GM23338 (cell line): ENCODE measurements around the gene ARHGAP32. TPM values are rescaled to one million over a fixed set of nuclear protein-coding genes. Genes with fewer than 3 reads are reported as not detected.

Experiments
- EZH2phosphoT487 ChIP-seq: fragments of 200-600 bp; sonication (generic); IDR thresholded peaks from one replicate; pipeline ENCODE4 v1.8.1; 2018; ENCODE audit warnings: antibody characterized with exemption; ENCODE audit not compliant: unreplicated experiment
- JUNB ChIP-seq: IDR thresholded peaks from one replicate; pipeline ENCODE4 v1.6.1; 2016; ENCODE audit warnings: antibody characterized with exemption; ENCODE audit not compliant: unreplicated experiment
- NANOG ChIP-seq: IDR thresholded peaks from 2 replicates; pipeline ENCODE4 v1.6.1; 2016; ENCODE audit warnings: antibody characterized with exemption, borderline replicate concordance
- STAT1 ChIP-seq: IDR thresholded peaks from one replicate; pipeline ENCODE4 v1.6.1; 2016; ENCODE audit warnings: antibody characterized with exemption; ENCODE audit not compliant: unreplicated experiment
- ZNF114 ChIP-seq: fragments of 250-450 bp; sonication (Bioruptor Pico); IDR thresholded peaks from 2 replicates; pipeline ENCODE4 v1.5.0; 2020; ENCODE audit warnings: mild to moderate bottlenecking, moderate library complexity
- ZNF331 ChIP-seq: fragments of 250-450 bp; sonication (Bioruptor Pico); IDR thresholded peaks from 2 replicates; pipeline ENCODE4 v1.5.0; 2020; ENCODE audit warnings: low read depth, mild to moderate bottlenecking, moderate library complexity
- ZNF462 ChIP-seq: fragments of 250-450 bp; sonication (Bioruptor Pico); IDR thresholded peaks from 2 replicates; pipeline ENCODE4 v1.5.0; 2020; ENCODE audit warnings: mild to moderate bottlenecking, moderate library complexity
- polyA plus RNA-seq: library from polyadenylated mRNA; unstranded; fragments of >200 nt; fragmentation: Nextera tagmentation; extraction: Ambion mirVana; gene quantifications from 2 replicates; pipeline ENCODE4 v1.2.1, GENCODE V29; 2016
- total RNA-seq: library from RNA; depleted of rRNA; stranded (reverse); fragments of >200 nt; shearing (Covaris generic); gene quantifications from 2 replicates; pipeline ENCODE4 v1.2.3, GENCODE V29; 2014
- TF ChIP-seq, protein P1 (sequence below): IDR thresholded peaks from 2 replicates; pipeline ENCODE4 v1.6.1; 2016; ENCODE audit warnings: antibody characterized with exemption
- TF ChIP-seq, protein P2 (sequence below): IDR thresholded peaks from one replicate; pipeline ENCODE4 v1.6.1; 2018; ENCODE audit warnings: antibody characterized with exemption; ENCODE audit not compliant: unreplicated experiment

The ARHGAP32 gene
- total and polyA plus RNA-seq, 2 experiments from 2014 or later: 3.9 to 17.2 TPM

- TF ChIP-seq ZNF462 (CRISPR knock-in tag) (no peak), NANOG (no peak), JUNB (no peak), ZNF114 (CRISPR knock-in tag) (no peak), ZNF331 (CRISPR knock-in tag) (no peak), EZH2phosphoT487 (no peak), STAT1 (no peak)
- TF ChIP-seq, protein P1, sequence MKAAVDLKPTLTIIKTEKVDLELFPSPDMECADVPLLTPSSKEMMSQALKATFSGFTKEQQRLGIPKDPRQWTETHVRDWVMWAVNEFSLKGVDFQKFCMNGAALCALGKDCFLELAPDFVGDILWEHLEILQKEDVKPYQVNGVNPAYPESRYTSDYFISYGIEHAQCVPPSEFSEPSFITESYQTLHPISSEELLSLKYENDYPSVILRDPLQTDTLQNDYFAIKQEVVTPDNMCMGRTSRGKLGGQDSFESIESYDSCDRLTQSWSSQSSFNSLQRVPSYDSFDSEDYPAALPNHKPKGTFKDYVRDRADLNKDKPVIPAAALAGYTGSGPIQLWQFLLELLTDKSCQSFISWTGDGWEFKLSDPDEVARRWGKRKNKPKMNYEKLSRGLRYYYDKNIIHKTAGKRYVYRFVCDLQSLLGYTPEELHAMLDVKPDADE: no peak
- TF ChIP-seq, protein P2, sequence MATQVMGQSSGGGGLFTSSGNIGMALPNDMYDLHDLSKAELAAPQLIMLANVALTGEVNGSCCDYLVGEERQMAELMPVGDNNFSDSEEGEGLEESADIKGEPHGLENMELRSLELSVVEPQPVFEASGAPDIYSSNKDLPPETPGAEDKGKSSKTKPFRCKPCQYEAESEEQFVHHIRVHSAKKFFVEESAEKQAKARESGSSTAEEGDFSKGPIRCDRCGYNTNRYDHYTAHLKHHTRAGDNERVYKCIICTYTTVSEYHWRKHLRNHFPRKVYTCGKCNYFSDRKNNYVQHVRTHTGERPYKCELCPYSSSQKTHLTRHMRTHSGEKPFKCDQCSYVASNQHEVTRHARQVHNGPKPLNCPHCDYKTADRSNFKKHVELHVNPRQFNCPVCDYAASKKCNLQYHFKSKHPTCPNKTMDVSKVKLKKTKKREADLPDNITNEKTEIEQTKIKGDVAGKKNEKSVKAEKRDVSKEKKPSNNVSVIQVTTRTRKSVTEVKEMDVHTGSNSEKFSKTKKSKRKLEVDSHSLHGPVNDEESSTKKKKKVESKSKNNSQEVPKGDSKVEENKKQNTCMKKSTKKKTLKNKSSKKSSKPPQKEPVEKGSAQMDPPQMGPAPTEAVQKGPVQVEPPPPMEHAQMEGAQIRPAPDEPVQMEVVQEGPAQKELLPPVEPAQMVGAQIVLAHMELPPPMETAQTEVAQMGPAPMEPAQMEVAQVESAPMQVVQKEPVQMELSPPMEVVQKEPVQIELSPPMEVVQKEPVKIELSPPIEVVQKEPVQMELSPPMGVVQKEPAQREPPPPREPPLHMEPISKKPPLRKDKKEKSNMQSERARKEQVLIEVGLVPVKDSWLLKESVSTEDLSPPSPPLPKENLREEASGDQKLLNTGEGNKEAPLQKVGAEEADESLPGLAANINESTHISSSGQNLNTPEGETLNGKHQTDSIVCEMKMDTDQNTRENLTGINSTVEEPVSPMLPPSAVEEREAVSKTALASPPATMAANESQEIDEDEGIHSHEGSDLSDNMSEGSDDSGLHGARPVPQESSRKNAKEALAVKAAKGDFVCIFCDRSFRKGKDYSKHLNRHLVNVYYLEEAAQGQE: no peak
These were observed 73.1 kb downstream of the ARHGAP32 start (continued) for GRCh38 chr11:129119036-129119435.
